Stromal cell of bone marrow (primary cell): ENCODE measurements around the gene RPN2.

ENCODE experiments used
- DNase-seq: peaks from one replicate; pipeline ENCODE4 v3.0.0-alpha.2; 2012; ENCODE audit warnings: low read depth

RPN2 gene

GRCh38 chr20:37218976-37219375 lies 39.8 kb downstream of the RPN2 start:
- no peak for DNase-seq

DNA sequence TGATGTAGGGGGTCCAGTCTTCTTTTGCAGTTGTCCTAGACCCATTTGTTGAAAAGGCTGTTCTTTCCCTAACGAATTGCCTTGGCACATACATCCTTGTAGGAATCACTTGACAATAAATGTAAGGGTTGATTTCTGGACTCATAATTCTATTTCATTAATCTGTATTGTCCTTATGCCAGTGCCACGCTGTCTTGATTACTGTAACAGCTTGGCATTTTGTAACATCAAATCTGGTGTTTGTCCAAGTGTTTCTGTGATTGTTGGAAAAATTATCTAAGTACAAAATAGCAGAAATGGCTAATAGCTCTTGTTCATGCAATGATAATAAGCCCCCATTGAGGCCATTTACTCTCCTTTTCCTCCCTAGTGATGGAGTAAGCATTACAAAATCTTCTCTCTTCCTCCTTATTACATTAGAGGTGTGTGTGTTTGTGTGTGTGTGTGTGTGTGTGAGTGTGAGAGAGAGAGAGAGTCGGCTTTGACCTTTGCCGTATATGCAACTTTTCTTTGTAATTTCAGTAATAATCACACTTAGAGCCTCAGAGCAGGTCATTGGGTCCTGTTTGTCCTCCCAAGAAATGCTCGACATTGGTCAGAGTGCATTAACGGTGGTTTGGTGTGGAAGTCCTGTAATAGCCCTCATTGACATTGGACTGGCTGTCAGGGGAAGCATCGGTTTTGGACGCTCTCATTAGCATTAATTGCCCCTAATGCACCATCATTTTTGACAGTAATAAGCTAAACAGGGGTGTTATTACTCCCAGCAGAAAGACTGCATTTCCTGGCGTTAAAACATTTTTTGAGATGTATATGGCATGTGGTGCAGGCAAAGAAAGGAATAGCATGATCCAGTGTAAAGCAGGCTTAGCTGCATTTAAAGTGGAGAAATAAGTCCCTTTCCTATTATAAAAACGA lies 40.9 kb downstream of the RPN2 start:
- DNase-seq = no peak

DNA sequence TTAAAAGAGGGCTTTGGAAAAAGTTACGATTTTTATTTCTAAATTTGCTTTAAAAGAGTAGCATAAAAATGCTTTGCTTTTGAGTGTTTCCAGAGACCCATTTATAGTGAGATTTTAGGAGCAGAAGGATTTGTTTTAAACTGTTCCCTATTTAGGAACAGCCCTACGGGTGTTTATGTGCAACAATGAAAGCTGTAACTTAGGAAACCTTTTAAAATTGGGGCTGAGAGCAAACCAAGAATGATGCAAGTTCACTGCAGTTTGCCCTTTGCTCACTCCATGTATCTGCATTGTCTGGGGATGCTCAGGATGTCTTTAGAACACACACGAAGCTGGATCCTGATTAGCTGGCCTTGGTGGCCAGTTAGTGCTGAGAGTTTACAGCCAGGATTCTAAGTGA lies 41.6 kb downstream of the RPN2 start:
- DNase-seq = no peak

- DNase-seq = no peak
These were observed 43.0 kb downstream of the RPN2 start for GRCh38 chr20:37222086-37222485.

- DNase-seq = peak; percentile 90
These were observed 43.9 kb downstream of the RPN2 start for GRCh38 chr20:37223053-37223452.

GRCh38 chr20:37225146-37225545 lies 46.0 kb downstream of the RPN2 start:
- no peak for DNase-seq

- DNase-seq = peak; percentile 27
These were observed 47.8 kb downstream of the RPN2 start for GRCh38 chr20:37226889-37227288.

- DNase-seq = no peak
These were observed 49.0 kb downstream of the RPN2 start for GRCh38 chr20:37228082-37228481.

- DNase-seq = no peak
These were observed 49.5 kb downstream of the RPN2 start for GRCh38 chr20:37228656-37229055.

DNA sequence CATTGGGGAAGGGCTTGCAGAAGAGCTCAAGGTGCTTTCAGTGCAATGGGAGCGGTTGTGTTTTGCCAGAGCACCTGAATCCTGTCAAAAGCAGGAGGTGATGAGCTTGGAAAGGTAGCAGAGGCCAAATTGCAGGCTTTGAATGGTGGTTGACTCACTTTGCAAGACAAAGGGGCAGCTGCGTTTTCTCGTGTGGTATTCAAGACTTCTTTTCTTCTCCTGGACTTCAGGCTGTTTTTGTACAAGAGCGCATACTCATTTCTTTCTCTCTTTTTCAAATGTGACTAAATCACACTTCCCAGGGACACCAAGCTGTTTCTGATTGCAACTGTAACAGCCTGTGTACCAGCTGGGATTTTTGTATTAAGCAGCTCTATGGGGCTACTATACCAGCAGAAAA lies 50.2 kb downstream of the RPN2 start:
- no peak for DNase-seq

DNA sequence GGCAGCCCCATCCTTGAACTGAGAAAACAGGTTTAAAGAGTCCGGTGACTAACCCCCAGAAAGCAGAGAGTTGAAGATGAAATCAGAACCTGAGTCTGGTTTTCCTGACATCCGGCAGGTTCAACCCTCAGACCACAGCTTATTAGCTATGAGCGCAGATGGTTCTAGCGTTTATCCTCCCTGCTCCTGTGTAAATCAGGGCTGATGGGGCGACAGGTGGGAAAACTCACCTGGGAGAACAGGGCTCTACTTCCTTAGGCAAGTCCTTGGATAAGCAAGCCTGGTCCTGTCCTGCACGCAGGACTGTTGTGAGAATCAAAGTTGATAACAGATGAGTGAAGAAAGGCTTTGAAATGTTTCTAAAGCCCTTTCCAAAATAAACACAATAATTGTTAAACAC lies 51.1 kb downstream of the RPN2 start:
- DNase-seq = no peak

DNA sequence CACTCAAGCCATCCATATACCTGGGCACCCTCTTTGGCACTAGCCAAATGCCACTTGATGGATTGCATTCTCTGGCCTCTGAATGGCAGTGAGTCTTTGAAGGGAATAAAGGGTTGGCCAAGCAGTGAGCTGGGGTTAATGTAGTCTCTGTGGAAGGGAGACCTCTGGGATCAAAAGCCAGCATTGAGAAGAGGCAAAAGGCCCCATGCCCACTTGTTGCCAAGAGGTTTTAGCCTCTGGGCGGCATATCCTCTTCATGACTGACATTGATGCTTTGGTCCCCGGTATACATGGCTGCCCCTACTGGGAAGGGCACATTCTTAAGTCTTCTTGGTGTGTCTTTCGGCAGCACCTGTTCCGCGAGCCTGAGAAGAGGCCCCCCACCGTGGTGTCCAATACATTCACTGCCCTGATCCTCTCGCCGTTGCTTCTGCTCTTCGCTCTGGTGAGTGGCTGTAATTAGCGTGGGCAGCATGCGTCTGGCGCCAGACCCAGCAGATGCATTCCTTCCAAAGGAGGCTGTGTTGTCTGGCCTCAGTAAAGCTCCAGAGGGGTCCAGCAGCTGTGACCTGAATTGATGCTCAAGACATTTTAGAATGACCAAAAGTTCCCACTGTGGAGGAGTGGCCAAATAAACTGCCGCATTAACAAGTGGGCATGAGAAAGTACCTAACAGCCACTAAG lies 53.0 kb downstream of the RPN2 start:
- no peak for DNase-seq

DNA sequence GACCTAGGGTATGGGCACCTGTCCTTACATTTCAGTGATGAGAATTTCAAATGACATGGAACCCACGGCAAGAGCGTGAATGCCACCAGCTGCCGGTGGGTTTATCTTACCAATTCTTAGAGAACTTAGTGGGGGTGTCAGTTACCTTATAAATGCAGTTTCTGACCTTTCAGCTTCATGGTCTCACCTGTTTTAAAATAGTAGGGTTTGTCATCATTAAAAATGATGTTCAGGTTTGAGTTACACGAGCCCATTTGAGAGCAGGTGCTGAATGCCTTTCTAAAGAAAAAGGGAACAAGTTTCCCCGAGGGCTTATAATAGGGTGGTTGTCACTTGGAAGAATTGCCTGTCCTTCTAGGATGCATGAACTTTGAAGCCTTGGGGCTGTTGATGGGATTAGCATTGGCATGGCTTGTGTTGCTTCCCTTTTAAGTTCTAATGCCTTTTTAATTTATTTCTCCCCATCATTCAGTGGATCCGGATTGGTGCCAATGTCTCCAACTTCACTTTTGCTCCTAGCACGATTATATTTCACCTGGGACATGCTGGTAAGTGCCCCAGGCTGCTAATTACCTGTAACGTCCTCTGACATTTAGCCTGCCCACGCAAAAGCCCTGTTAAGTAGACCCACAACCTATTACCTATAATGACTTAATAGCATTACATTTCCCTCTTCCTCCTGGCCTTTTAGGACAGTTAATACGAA lies 54.6 kb downstream of the RPN2 start:
- DNase-seq = no peak

- DNase-seq = no peak
These were observed 55.1 kb downstream of the RPN2 start for GRCh38 chr20:37234254-37234581.

DNA sequence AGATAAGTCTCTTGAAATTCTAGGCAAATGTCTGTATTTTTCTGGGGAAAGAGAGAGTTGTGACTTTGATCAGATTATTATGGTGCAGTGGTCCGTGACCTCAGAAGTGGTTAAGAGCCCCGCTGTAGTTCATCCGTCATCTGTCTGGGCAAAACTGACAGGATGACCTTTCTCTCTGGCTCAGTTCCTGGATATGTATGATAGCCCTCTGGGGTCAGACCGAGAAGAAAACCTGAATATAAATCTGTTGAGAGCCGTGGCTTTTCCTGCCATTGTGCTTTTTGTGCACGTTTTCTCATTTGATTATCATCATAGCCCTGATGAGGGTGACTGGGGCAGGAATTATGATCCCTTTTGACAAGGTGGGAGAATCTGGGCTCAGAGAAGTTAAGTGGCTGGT lies 55.9 kb downstream of the RPN2 start:
- no peak for DNase-seq

GRCh38 chr20:37236462-37236861 lies 57.3 kb downstream of the RPN2 start:
- DNase-seq = no peak

DNA sequence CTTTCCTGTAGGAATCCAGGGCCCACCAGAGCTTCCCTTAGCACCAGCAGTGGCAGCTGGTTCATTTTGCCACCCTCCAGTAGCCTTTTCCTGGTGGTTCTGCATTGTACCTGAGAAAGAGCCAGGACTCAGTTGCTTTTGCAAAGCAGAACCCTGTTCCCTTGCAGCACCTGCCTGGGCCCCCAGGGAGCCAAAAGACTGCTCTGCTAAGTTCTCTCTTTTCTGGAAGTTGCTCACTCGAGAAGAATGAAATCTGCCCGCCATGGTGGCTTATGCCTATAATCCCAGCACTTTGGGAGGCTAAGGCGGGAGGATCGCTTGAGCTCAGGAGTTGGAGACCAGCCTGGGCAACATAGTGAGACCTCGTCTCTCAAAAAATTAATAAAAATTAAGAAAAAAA lies 58.5 kb downstream of the RPN2 start:
- no peak for DNase-seq

DNA sequence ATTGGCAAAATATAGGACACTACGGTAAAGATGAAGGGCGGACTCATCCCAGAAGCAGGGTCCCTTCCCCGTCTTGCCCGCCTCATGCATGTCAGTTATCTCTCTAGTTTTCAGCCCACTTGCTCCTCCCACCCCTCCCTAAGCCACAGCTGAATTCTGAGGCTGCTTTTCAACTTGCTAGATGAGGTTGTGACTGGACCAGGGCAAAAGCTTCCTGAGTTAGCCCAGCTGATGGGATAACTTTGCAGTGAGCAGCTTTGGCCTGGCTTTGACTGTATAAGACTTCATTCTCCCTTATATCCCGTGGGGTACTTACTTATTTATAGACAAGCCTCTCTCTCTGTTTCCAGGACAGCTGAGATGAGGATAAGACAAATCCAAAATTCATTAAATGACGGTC lies 59.3 kb downstream of the RPN2 start:
- DNase-seq = no peak

DNA sequence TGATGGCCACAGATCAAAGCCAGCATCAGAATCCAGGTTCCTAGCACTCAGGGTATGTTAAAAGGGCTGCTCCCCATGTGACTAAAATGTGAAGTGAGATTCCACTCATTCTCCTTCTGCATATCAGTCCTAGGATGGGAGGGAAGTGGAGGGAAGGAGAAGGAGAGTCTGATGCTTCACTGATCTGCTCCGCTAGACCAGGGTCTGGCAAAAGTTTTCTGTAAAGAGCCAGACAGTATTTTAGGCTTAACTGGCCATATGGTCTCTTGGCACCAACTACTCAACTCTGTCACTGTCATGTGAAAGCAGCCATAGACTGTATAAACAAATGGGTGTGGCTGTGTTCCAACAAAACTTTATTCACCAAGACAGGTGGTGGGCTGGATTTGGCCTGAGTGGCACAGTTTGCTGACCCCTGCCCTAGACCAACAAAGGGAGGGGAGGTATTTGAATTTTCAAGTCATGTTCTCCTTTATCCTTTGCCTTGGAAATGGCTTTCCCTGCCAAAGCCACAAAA lies 59.9 kb downstream of the RPN2 start:
- no peak for DNase-seq

DNA sequence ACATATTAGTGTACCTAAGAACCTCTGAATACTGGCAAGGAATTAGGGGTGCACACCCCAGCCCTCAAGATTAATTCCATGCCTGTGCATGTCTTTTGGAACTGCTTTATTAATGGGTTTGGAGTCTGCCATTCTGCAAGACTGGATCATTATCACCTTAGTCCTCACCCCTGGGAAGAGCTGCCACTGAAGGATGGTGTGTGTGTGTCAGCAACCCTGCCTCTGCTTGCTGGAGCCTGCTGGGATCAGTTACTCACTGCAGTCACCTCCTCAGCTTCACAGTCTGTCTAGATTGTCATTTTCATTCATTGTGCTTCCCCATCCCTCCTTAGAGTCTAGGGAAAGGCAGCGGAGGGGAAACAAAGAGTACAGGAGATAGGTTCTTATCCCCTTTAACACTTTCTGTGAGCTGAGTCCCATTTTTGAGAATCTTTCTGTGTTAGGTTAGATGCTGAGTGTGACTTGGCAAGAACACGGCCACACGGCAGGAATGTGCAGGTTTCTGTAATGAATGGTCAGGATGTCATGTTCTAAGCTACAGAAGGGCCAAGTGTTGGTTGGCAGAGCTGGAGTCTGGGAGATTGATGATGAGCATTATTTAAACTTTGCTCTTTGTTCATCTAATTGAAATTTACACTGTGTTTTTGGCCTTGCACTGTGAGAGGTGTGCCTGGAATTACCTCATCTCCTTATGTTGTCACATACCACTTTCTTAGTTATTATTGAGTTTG lies 61.4 kb downstream of the RPN2 start:
- DNase-seq = no peak

GRCh38 chr20:37242503-37242902 lies 63.4 kb downstream of the RPN2 start:
- DNase-seq = no peak
